Stimulated activated CD8-positive, alpha-beta memory T cell treated with anti-CD3 and anti-CD28 coated beads, Interleukin-2, amount 100 ng/mL, for 48 hours (primary cell): ENCODE data around the gene IRX4.

Source experiments
- DNase-seq, 2 donors: peaks; one replicate each; pipeline ENCODE4 v3.0.0-alpha.2; 2020; ENCODE audit warnings: low read depth in 2 of 2

The IRX4 gene

GRCh38 chr5:1836891-1837880, 45.5 kb downstream of the IRX4 start:
- DNase-seq, result no peak

- no peak for DNase-seq
Observed at GRCh38 chr5:1836176-1836890, 46.4 kb downstream of the IRX4 start.

- no peak for DNase-seq
Observed at GRCh38 chr5:1835431-1835830, 47.3 kb downstream of the IRX4 start.

GRCh38 chr5:1834721-1835429, 47.9 kb downstream of the IRX4 start:
- DNase-seq, result no peak

GRCh38 chr5:1834022-1834551, 48.6 kb downstream of the IRX4 start:
- no peak for DNase-seq

GRCh38 chr5:1833264-1834021, 49.3 kb downstream of the IRX4 start:
- no peak for DNase-seq

- DNase-seq, result no peak
Observed at GRCh38 chr5:1832511-1833250, 50.0 kb downstream of the IRX4 start.

- DNase-seq, result no peak
Observed at GRCh38 chr5:1831677-1832313, 50.9 kb downstream of the IRX4 start.

GRCh38 chr5:1831257-1831656, 51.5 kb downstream of the IRX4 start:
- DNase-seq, result no peak

GRCh38 chr5:1830571-1831228, 52.0 kb downstream of the IRX4 start:
- DNase-seq, result no peak

- no peak for DNase-seq
Observed at GRCh38 chr5:1827886-1828397, 54.8 kb downstream of the IRX4 start.
